ENCODE measurements around the gene NFATC2. TPM values are rescaled to one million over a fixed set of nuclear protein-coding genes. Genes with fewer than 3 reads are reported as not detected.

Gene NFATC2
- total RNA-seq, 4 donors from 2014 or later = 5.7 to 36.4 (median 12.0) TPM

DNA sequence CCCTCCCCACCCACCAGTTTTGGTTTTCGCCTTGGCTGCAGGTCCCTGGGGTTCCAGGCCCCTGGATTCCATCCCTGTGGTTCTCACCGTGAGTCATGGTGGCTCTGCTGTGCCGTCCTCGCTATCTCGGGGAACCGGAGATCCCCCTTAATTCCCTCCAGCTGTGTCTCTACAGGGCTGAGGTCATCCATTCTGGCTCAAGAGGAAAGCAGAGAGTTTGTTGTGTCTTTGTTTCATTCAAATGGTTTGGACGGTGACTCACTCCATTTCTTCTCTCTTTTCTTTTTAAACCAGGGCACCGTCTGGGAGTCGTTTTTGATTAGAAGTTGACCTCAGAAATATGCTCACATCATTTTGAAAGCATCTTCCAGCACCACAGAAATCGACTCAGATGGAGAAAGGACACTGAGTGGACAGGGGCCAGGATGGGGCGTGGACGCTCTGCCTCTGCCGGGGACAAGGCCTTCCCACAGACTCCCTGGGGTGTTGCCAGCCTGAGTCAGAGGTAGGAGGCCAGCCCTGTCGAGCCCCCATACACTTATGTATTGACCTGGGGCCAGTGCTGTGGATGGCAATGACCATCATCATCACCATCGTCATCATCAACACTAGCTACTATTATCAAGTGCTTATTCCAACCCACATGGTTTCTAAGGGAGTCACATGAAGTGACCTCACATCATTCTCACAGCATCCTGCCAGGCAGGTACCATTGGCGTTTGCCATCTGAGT is 176.2 kb downstream of the NFATC2 start:
- peak; percentile 39 to 53 for DNase-seq
- no peak overlapping the region for H3K4me3 ChIP-seq
- no peaks in the 10 kb centered on the region for H3K4me1 ChIP-seq
- H3K27me3 ChIP-seq = no peaks in the 10 kb centered on the region
- no peaks in the 10 kb centered on the region for H3K36me3 ChIP-seq
- intact Hi-C loops (cut with DNase I; ENCODE audit: low total_unique reads) = no loop called here
- H3K27ac ChIP-seq = peak overlapping the region; percentile 9 to 43
- TF ChIP-seq POLR2A (IDR thresholded peaks at IDR 0.05) = no peak
- TF ChIP-seq, protein P1, sequence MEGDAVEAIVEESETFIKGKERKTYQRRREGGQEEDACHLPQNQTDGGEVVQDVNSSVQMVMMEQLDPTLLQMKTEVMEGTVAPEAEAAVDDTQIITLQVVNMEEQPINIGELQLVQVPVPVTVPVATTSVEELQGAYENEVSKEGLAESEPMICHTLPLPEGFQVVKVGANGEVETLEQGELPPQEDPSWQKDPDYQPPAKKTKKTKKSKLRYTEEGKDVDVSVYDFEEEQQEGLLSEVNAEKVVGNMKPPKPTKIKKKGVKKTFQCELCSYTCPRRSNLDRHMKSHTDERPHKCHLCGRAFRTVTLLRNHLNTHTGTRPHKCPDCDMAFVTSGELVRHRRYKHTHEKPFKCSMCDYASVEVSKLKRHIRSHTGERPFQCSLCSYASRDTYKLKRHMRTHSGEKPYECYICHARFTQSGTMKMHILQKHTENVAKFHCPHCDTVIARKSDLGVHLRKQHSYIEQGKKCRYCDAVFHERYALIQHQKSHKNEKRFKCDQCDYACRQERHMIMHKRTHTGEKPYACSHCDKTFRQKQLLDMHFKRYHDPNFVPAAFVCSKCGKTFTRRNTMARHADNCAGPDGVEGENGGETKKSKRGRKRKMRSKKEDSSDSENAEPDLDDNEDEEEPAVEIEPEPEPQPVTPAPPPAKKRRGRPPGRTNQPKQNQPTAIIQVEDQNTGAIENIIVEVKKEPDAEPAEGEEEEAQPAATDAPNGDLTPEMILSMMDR (IDR thresholded peaks at IDR 0.05) = no peak
- H3K9me3 ChIP-seq = no peaks in the 10 kb centered on the region

GRCh38 chr20:51365670-51366069 is 176.8 kb downstream of the NFATC2 start:
- H3K4me1 ChIP-seq = no peaks in the 10 kb centered on the region
- TF ChIP-seq, protein P1 (IDR thresholded peaks at IDR 0.05) = no peak
- no peak for TF ChIP-seq POLR2A (IDR thresholded peaks at IDR 0.05)
- no peak overlapping the region for H3K4me3 ChIP-seq
- no peaks in the 10 kb centered on the region for H3K36me3 ChIP-seq
- H3K27me3 ChIP-seq = no peaks in the 10 kb centered on the region
- intact Hi-C loops (cut with DNase I; ENCODE audit: low total_unique reads) = no loop called here
- no peaks in the 10 kb centered on the region for H3K9me3 ChIP-seq
- H3K27ac ChIP-seq = peak overlapping the region; percentile 9 to 43
- no peak for DNase-seq

- TF ChIP-seq POLR2A (IDR thresholded peaks at IDR 0.05) = no peak
- TF ChIP-seq, protein P1 (IDR thresholded peaks at IDR 0.05) = no peak
- intact Hi-C loops (cut with DNase I; ENCODE audit: low total_unique reads) = no loop called here
- Histone ChIP-seq H3K27me3 (no peaks in the 10 kb centered on the region), H3K9me3 (no peaks in the 10 kb centered on the region), H3K36me3 (no peaks in the 10 kb centered on the region), H3K4me3 (no peak overlapping the region), H3K4me1 (no peaks in the 10 kb centered on the region), H3K27ac (no peak overlapping the region)
- no peak for DNase-seq
Measured at GRCh38 chr20:51363813-51364212, 178.7 kb downstream of the NFATC2 start.

- no peak for TF ChIP-seq POLR2A (IDR thresholded peaks at IDR 0.05)
- TF ChIP-seq, protein P1 (IDR thresholded peaks at IDR 0.05) = no peak
- intact Hi-C loops (cut with DNase I; ENCODE audit: low total_unique reads) = no loop called here
Measured at GRCh38 chr20:51363378-51363777, 179.1 kb downstream of the NFATC2 start.

GRCh38 chr20:51362254-51362653 is 180.3 kb downstream of the NFATC2 start:
- Histone ChIP-seq H3K4me3 (no peak overlapping the region), H3K36me3 (no peaks in the 10 kb centered on the region), H3K27me3 (no peaks in the 10 kb centered on the region), H3K9me3 (no peaks in the 10 kb centered on the region), H3K4me1 (no peaks in the 10 kb centered on the region), H3K27ac (no peak overlapping the region)
- DNase-seq = no peak
- TF ChIP-seq, protein P1 (IDR thresholded peaks at IDR 0.05) = no peak
- TF ChIP-seq POLR2A (IDR thresholded peaks at IDR 0.05) = no peak
- intact Hi-C loops (cut with DNase I; ENCODE audit: low total_unique reads) = no loop called here

More at GRCh38 chr20:51363378-51363777, 179.1 kb downstream of the NFATC2 start:
- DNase-seq = no peak
- Histone ChIP-seq H3K9me3 (no peaks in the 10 kb centered on the region), H3K4me3 (no peak overlapping the region), H3K4me1 (no peaks in the 10 kb centered on the region), H3K27ac (no peak overlapping the region), H3K27me3 (no peaks in the 10 kb centered on the region), H3K36me3 (no peaks in the 10 kb centered on the region)

All from uterus (tissue), 4 donors.